UCSD-AML1 (cell line): ENCODE data around the gene IL12RB1.

ENCODE experiments used
- DNase-seq: peaks from one replicate; lab custom pipeline; 2025; ENCODE audit not compliant: unreplicated experiment; lab: John Stamatoyannopoulos, UW

Gene IL12RB1

GRCh38 chr19:18090545-18091216 lies 3.9 kb upstream of the IL12RB1 start:
- DNase-seq, result peak; percentile 29

GRCh38 chr19:18089726-18090125 lies 3.0 kb upstream of the IL12RB1 start:
- DNase-seq, result no peak

GRCh38 chr19:18089096-18089541 lies 2.4 kb upstream of the IL12RB1 start:
- DNase-seq, result peak; percentile 72

GRCh38 chr19:18085702-18086457 lies 854 bp downstream of the IL12RB1 start:
- no peak for DNase-seq

- no peak for DNase-seq
Observed at GRCh38 chr19:18083929-18084684, 2.6 kb downstream of the IL12RB1 start.

GRCh38 chr19:18074192-18074591 lies 12.5 kb downstream of the IL12RB1 start:
- DNase-seq, result no peak

- DNase-seq, result no peak
Observed at GRCh38 chr19:18073197-18073596, 13.5 kb downstream of the IL12RB1 start.

- no peak for DNase-seq
Observed at GRCh38 chr19:18072335-18072734, 14.4 kb downstream of the IL12RB1 start.

- DNase-seq, result no peak
Observed at GRCh38 chr19:18070181-18070580, 16.6 kb downstream of the IL12RB1 start.

GRCh38 chr19:18069383-18069782 lies 17.4 kb downstream of the IL12RB1 start:
- DNase-seq, result no peak

GRCh38 chr19:18068395-18068794 lies 18.3 kb downstream of the IL12RB1 start:
- no peak for DNase-seq

- no peak for DNase-seq
Observed at GRCh38 chr19:18065173-18065495, 21.6 kb downstream of the IL12RB1 start.

GRCh38 chr19:18063463-18063862 lies 23.3 kb downstream of the IL12RB1 start:
- DNase-seq, result no peak

GRCh38 chr19:18062028-18062427 lies 24.7 kb downstream of the IL12RB1 start:
- DNase-seq, result no peak

GRCh38 chr19:18060472-18060871 lies 26.3 kb downstream of the IL12RB1 start:
- DNase-seq, result no peak

- DNase-seq, result no peak
Observed at GRCh38 chr19:18059902-18060301, 26.8 kb downstream of the IL12RB1 start.

GRCh38 chr19:18059297-18059696 lies 27.4 kb downstream of the IL12RB1 start:
- no peak for DNase-seq

- peak; percentile 75 for DNase-seq
Observed at GRCh38 chr19:18058208-18059009, 28.3 kb downstream of the IL12RB1 start.

GRCh38 chr19:18057557-18057956 lies 29.2 kb downstream of the IL12RB1 start:
- DNase-seq, result no peak

- no peak for DNase-seq
Observed at GRCh38 chr19:18055967-18056366, 30.8 kb downstream of the IL12RB1 start.

- peak; percentile 18 for DNase-seq
Observed at GRCh38 chr19:18053576-18054219, 33.0 kb downstream of the IL12RB1 start.
